Measurements from ENCODE around the gene LRRC41.
"Not testable (repeated sequence)": the region's sequence is repeated elsewhere in the genome, so short reads cannot be mapped to it uniquely, and the experiment has no call there.

Gene LRRC41

DNA sequence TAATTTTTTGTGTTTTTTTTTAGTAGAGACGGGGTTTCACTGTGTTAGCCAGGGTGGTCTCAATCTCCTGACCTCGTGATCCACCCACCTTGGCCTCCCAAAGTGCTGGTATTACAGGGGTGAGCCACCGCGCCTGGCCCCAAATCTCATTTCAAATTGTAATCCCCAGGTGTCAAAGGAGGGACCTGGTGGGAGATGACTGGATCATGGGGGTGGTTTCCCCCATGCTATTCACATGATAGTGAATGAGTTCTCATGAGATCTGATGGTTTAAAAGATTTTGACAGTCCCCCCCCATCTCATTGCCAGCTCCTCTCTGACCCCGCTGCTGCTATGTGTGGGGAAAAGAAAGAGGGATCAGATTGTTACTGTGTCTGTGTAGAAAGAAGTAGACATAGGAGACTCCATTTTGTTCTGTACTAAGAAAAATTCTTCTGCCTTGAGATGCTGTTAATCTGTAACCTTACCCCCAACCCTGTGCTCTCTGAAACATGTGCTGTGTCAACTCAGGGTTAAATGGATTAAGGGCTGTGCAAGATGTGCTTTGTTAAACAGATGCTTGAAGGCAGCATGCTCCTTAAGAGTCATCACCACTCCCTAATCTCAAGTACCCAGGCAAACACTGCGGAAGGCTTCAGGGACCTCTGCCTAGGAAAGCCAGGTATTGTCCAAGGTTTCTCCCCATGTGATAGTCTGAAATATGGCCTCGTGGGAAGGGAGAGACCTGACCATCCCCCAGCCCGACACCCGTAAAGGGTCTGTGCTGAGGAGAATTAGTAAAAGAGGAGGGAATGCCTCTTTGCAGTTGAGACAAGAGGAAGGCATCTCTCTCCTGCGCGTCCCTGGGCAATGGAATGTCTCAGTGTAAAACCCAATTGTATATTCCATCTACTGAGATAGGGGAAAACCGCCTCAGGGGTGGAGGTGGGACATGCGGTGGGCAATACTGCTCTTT, 16.8 kb upstream of the LRRC41 start:
- H3K36me3 ChIP-seq (ENCODE audit: insufficient read depth); H3K27me3 ChIP-seq (ENCODE audit: insufficient read depth, low read depth); H3K4me2 ChIP-seq; H3K9ac ChIP-seq; H3K4me3 ChIP-seq (IDR thresholded peaks at IDR 0.05; ENCODE audit: insufficient read depth, low read depth, low read length); H2AFZ ChIP-seq (ENCODE audit: low read depth); H3K79me2 ChIP-seq (ENCODE audit: insufficient read depth, low read depth); H4K20me1 ChIP-seq (ENCODE audit: insufficient read depth); H3K27ac ChIP-seq; H3K4me1 ChIP-seq (ENCODE audit: low read depth, poor library complexity, severe bottlenecking): not testable (repeated sequence)

DNA sequence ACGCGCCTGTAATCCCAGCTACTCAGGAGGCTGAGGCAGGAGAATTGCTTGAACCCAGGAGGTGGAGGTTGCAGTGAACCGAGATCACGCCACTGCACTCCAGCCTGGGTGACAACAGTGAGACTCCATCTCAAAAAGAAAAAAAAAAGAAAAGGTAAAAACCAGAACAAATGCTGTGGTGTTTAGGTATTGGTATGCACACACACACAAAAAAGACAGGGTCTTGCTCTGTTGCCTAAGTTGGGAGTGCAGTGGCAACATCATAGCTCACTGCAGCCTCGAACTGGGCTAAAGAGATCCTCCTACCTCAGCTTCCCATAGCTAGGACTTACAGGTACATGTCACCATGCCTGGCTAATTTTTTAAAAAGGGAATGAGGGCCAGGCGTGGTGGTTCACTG, 15.9 kb upstream of the LRRC41 start:
- H3K4me2 ChIP-seq = not testable (repeated sequence)

DNA sequence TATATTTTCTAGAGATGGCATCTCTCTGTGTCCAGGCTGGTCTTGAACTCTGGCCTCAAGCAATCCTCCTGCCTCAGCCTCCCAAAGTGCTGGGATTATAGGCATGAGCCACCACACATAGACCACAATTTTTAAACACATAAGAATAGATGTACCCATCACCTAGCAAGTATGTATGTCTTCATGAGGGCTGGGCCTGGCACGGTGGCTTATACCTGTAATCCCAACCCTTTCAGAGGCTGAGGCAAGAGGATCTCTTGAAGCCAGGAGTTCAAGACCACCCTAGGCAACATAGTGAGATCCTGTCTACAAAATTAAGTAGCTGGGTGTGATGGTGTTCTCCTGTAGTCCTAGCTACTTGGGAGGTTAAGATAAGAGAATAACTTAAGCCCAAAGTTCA, 13.9 kb upstream of the LRRC41 start:
- no peaks in the 10 kb centered on the region for H4K20me1 ChIP-seq (ENCODE audit: insufficient read depth)
- H3K27me3 ChIP-seq (ENCODE audit: insufficient read depth, low read depth) = no peaks in the 10 kb centered on the region
- H3K4me3 ChIP-seq (IDR thresholded peaks at IDR 0.05; ENCODE audit: insufficient read depth, low read depth, low read length) = no peak overlapping the region
- no peaks in the 10 kb centered on the region for H3K79me2 ChIP-seq (ENCODE audit: insufficient read depth, low read depth)
- TF ChIP-seq CTCF (conservative IDR thresholded peaks at IDR 0.05; ENCODE audit: low read depth, low read length) = no peak
- no peak overlapping the region for H3K9ac ChIP-seq
- no peak overlapping the region for H2AFZ ChIP-seq (ENCODE audit: low read depth)
- no peak overlapping the region for H3K27ac ChIP-seq
- no peak overlapping the region for H3K4me2 ChIP-seq
- H3K4me1 ChIP-seq (ENCODE audit: low read depth, poor library complexity, severe bottlenecking) = no peaks in the 10 kb centered on the region
- peaks cover 12% of the 10 kb centered on the region; the same call in 1 of the 2 replicates for H3K36me3 ChIP-seq (ENCODE audit: insufficient read depth)

More for the DNA sequence above, 15.9 kb upstream of the LRRC41 start:
- not testable (repeated sequence) for H3K9ac ChIP-seq; H3K27me3 ChIP-seq (ENCODE audit: insufficient read depth, low read depth); H3K79me2 ChIP-seq (ENCODE audit: insufficient read depth, low read depth); H2AFZ ChIP-seq (ENCODE audit: low read depth); H3K4me3 ChIP-seq (IDR thresholded peaks at IDR 0.05; ENCODE audit: insufficient read depth, low read depth, low read length); H3K4me1 ChIP-seq (ENCODE audit: low read depth, poor library complexity, severe bottlenecking); H3K36me3 ChIP-seq (ENCODE audit: insufficient read depth); H3K27ac ChIP-seq; H4K20me1 ChIP-seq (ENCODE audit: insufficient read depth)

DNA sequence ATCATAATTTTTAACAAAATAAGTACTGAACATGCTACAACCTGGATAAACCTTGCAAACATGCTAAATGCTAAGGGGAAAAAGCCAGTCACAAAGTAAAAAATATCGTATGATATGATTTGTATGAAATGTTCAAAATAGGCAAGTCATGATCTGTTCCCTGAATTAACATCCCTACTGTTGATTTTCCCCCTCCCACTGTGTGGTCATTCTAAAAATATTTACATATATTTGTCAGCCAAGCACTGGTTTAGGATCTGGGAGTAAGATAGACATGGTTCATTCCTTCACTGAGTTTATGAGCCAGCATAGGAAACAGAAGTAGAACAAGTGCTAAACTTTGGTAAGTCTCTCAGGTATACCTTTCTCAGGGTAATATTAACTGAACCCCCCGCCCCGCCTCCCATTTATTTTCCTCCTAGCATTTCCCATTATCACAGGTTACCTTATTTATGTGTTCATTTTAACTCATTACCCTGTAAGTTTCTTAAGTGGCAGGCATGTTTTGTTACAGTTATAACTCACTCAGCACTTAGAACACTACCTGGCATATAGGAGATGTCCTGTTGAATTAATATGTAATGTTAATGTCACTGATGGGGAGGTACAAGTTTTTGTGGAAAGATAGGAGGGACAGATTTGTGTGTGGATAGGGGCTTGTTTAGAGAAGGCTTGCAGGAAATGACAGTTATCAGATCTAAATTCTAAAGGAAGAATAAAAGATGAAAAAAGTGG, 12.4 kb upstream of the LRRC41 start:
- no peak for TF ChIP-seq CTCF (conservative IDR thresholded peaks at IDR 0.05; ENCODE audit: low read depth, low read length)
- peaks cover 15% of the 10 kb centered on the region; the same call in 1 of the 2 replicates for H3K36me3 ChIP-seq (ENCODE audit: insufficient read depth)
- no peak overlapping the region for H2AFZ ChIP-seq (ENCODE audit: low read depth)
- no peaks in the 10 kb centered on the region for H4K20me1 ChIP-seq (ENCODE audit: insufficient read depth)
- H3K79me2 ChIP-seq (ENCODE audit: insufficient read depth, low read depth) = no peaks in the 10 kb centered on the region
- no peak overlapping the region for H3K27ac ChIP-seq
- H3K9ac ChIP-seq = no peak overlapping the region
- no peaks in the 10 kb centered on the region for H3K27me3 ChIP-seq (ENCODE audit: insufficient read depth, low read depth)
- no peak overlapping the region for H3K4me3 ChIP-seq (IDR thresholded peaks at IDR 0.05; ENCODE audit: insufficient read depth, low read depth, low read length)
- no peak overlapping the region for H3K4me2 ChIP-seq
- H3K4me1 ChIP-seq (ENCODE audit: low read depth, poor library complexity, severe bottlenecking) = no peaks in the 10 kb centered on the region

GRCh38 chr1:46310321-46310720, 6.9 kb upstream of the LRRC41 start:
- Histone ChIP-seq H3K4me2 (no peak overlapping the region), H3K4me1 (ENCODE audit: low read depth, poor library complexity, severe bottlenecking) (peaks cover 12% of the 10 kb centered on the region), H3K79me2 (ENCODE audit: insufficient read depth, low read depth) (peaks cover 38% of the 10 kb centered on the region), H3K27ac (no peak overlapping the region), H4K20me1 (ENCODE audit: insufficient read depth) (no peaks in the 10 kb centered on the region), H3K36me3 (ENCODE audit: insufficient read depth) (peaks cover 19% of the 10 kb centered on the region; the same call in 1 of the 2 replicates), H2AFZ (ENCODE audit: low read depth) (no peak overlapping the region), H3K9ac (no peak overlapping the region), H3K4me3 (IDR thresholded peaks at IDR 0.05; ENCODE audit: insufficient read depth, low read depth, low read length) (no peak overlapping the region), H3K27me3 (ENCODE audit: insufficient read depth, low read depth) (no peaks in the 10 kb centered on the region)
- no peak for TF ChIP-seq CTCF (conservative IDR thresholded peaks at IDR 0.05; ENCODE audit: low read depth, low read length)
